Activated naive CD8-positive, alpha-beta T cell treated with anti-CD3 and anti-CD28 coated beads, Interleukin-2, amount 10 ng/mL, durations not matched to agents 7 days and 5 days (primary cell): Measurements from ENCODE around the gene SVOPL. TPM values are rescaled to one million over a fixed set of nuclear protein-coding genes. Genes with fewer than 3 reads are reported as not detected.
"Not testable (repeated sequence)": the region's sequence is repeated elsewhere in the genome, so short reads cannot be mapped to it uniquely, and the experiment has no call there.

Source experiments
- ATAC-seq: fragments of 150-1000 bp; cut with Tn5 transposase; one replicate; pipeline ENCODE4 v1.10.0; 2021; ENCODE audit warnings: low read depth, moderate library complexity
- POLR2A ChIA-PET: fragments of 350-600 bp; sonication (Branson Sonifier 250); formaldehyde crosslinking; loops from one replicate; lab custom pipeline; 2021; ENCODE audit warnings: antibody characterized with exemption; lab: Charles Lee
- DNase-seq: peaks from one replicate; pipeline ENCODE4 v3.0.0; 2021
- H3K27ac Mint-ChIP-seq: one replicate; pipeline ENCODE4 v1.8.0; 2022; ENCODE audit warnings: mild to moderate bottlenecking, mixed read lengths
- H3K27me3 Mint-ChIP-seq: one replicate; pipeline ENCODE4 v1.8.0; 2022; ENCODE audit warnings: mild to moderate bottlenecking, moderate library complexity, mixed read lengths
- H3K36me3 Mint-ChIP-seq: one replicate; pipeline ENCODE4 v1.8.0; 2021; ENCODE audit warnings: mild to moderate bottlenecking, mixed read lengths
- H3K4me1 Mint-ChIP-seq: one replicate; pipeline ENCODE4 v1.8.0; 2021; ENCODE audit warnings: mixed read lengths
- H3K4me3 Mint-ChIP-seq: one replicate; pipeline ENCODE4 v1.8.0; 2022; ENCODE audit warnings: mild to moderate bottlenecking, moderate library complexity, mixed read lengths
- H3K9me3 Mint-ChIP-seq: one replicate; pipeline ENCODE4 v1.8.0; 2021; ENCODE audit warnings: mixed read lengths
- total RNA-seq, 2 experiments: library from RNA; stranded (reverse); gene quantifications; one replicate each; pipeline ENCODE4 v1.2.3, GENCODE V29; 2021

Gene SVOPL
- total RNA-seq, 2 experiments from 2014 or later = 2.5 to 4.9 TPM

DNA sequence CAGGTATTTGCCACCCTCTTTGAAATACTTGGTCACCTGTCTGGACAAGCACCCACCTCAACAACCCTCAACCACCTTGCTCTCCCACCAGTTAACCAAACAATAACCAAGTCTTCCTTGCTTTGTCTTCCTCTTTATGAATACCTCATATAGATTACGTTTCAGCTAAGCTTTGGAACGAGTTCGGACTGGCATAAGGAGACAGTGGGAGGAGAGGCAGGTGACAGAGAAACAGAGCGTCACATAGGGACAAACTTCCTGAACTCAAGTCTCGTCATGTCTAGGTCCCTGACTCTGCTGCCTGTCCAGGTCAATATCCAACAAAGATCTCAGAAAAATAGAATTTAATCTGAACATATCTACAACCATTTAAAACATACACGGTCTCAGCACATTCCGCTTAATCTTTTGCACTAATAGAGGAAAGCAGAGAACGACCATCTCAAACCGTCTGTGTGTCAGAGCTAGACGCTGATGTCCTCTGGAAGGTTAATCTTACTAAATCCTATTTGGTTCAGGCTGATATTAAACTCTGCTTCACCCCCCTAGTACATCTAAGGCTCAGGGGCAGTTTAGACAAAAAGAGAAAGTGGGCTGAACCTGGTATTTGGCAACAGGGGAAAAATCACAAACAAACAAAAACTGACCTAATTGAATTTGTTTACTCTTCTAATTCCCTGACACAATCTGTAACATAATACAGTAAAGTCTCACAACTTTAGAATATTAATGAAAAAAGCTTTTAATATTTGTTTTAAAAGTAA is 26.4 kb upstream of the SVOPL start:
- Mint-ChIP-seq H3K36me3 (no peaks in the 10 kb centered on the region), H3K27me3 (no peaks in the 10 kb centered on the region), H3K4me1 (peaks cover 1% of the 10 kb centered on the region), H3K27ac (no peak overlapping the region), H3K9me3 (no peaks in the 10 kb centered on the region), H3K4me3 (no peak overlapping the region)
- DNase-seq (no peak), ATAC-seq (no peak)
- POLR2A ChIA-PET = no interaction called here

DNA sequence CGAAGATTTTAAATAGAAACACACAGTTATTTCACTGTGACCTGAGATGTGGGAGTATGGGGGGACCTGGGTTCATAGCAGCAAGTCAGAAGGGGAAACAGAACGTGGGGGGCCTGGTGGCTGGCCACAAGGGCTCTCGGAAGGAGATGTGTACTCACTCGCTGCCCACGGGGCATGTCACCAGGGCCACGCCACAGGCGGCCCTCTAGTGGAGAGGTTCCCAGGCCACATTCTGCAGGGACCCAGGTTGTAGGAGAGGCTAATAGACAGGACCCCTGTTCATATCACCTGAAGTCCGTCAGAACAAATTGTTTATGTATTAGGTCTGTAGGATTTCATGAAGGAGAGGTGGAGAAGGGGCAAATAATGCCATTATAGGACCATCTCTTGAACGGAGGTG is 25.1 kb upstream of the SVOPL start:
- ATAC-seq (no peak), DNase-seq (no peak)
- Mint-ChIP-seq H3K9me3 (no peaks in the 10 kb centered on the region), H3K4me1 (peaks cover 1% of the 10 kb centered on the region), H3K27ac (no peak overlapping the region), H3K36me3 (no peaks in the 10 kb centered on the region), H3K4me3 (no peak overlapping the region), H3K27me3 (no peaks in the 10 kb centered on the region)
- POLR2A ChIA-PET = no interaction called here

DNA sequence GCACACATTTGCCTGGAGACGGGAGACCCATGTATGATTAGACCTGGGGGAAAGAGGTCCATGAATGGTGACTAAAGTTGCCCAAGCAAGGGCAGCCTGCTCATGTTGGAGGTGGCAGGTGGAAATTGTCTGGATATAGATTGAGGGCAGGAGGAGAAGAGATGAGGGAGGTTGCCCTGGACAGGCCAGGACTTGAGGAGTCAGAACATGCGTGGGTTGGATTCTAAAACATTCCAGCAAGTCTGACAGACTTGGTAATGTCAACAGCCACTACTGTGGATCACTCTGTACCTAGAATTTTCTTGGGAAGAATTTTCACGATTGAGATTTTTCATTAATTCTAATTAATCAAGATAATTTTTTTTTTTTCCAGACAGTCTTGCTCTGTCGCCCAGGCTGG is 19.1 kb upstream of the SVOPL start:
- POLR2A ChIA-PET = no interaction called here
- Mint-ChIP-seq H3K9me3 (no peaks in the 10 kb centered on the region), H3K27ac (no peak overlapping the region)

DNA sequence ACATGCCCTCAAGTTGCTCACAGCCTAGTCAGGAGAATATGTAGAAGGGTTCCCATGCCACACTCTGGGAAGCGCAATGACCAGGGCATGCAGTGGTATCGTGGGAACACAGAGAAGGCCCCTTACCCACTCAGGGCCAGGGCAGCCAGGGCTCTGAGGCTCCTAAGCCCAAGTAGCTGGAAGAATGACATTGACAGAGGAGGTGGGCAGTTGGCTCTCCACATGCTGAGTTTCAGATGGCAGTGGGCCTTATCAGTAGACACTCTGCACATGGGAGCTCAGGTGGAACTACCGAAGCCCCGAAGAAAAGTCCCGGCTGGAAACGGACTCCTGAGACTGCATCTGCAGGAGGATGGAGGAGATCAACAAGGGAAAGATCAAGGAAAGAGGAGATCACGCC is 15.7 kb upstream of the SVOPL start:
- H3K27me3 Mint-ChIP-seq = peaks cover 7% of the 10 kb centered on the region
- DNase-seq (no peak), ATAC-seq (no peak)
- peaks cover 15% of the 10 kb centered on the region for H3K4me1 Mint-ChIP-seq
- no peak overlapping the region for H3K27ac Mint-ChIP-seq
- peak overlapping the region; percentile 46 for H3K4me3 Mint-ChIP-seq
- no peaks in the 10 kb centered on the region for H3K36me3 Mint-ChIP-seq
- POLR2A ChIA-PET = no interaction called here
- H3K9me3 Mint-ChIP-seq = no peaks in the 10 kb centered on the region

More for the DNA sequence above, 19.1 kb upstream of the SVOPL start:
- Mint-ChIP-seq H3K36me3 (no peaks in the 10 kb centered on the region), H3K4me3 (no peak overlapping the region), H3K4me1 (peaks cover 12% of the 10 kb centered on the region), H3K27me3 (peaks cover 7% of the 10 kb centered on the region)
- ATAC-seq = no peak
- no peak for DNase-seq

DNA sequence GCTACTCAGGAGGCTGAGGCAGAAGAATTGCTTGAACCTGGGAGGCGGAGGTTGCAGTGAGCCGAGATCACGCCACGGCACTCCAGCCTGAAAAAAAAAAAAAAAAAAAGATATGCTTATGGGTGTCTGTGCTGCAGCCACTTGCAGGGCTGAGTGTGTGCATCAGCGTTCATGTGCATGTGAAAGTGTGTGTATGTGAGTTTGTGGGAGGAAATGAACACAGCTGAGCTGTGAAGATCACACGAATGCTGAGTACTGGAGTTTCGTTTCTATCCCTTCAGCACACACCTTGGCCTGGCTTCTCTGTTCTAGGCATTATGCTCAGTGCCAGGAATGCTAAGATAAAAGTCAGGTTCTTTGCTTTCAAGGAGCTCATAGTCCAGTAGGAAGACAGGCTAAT is 12.0 kb upstream of the SVOPL start:
- POLR2A ChIA-PET = no interaction called here
- no peak overlapping the region for H3K4me3 Mint-ChIP-seq
- no peak overlapping the region for H3K27ac Mint-ChIP-seq
- H3K36me3 Mint-ChIP-seq = no peaks in the 10 kb centered on the region
- DNase-seq = no peak
- peaks cover 7% of the 10 kb centered on the region for H3K27me3 Mint-ChIP-seq
- no peaks in the 10 kb centered on the region for H3K9me3 Mint-ChIP-seq
- ATAC-seq = peak; percentile 71
- H3K4me1 Mint-ChIP-seq = peaks cover 14% of the 10 kb centered on the region

DNA sequence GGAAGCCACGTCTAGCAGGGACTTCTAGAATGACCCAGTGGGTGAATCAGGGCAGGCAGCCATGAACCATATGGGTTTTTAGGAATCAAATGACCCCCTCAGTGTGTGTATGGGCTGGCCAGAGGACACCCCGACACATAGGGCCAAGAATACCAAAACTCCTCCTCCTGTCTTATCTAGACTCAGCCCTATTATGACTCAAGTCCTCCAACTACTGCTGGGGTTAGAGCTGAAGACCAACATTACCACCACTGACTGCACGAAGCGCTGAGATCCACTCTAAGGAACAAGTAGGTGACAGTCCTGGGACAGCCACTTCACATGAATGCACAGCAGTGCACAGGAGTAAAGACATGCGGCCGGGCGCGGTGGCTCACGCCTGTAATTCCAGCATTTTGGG is 11.5 kb upstream of the SVOPL start:
- ATAC-seq (no peak), DNase-seq (no peak)
- Mint-ChIP-seq H3K27ac (no peak overlapping the region), H3K4me1 (peaks cover 8% of the 10 kb centered on the region), H3K9me3 (no peaks in the 10 kb centered on the region), H3K36me3 (no peaks in the 10 kb centered on the region), H3K27me3 (peaks cover 7% of the 10 kb centered on the region), H3K4me3 (no peak overlapping the region)
- POLR2A ChIA-PET = no interaction called here

DNA sequence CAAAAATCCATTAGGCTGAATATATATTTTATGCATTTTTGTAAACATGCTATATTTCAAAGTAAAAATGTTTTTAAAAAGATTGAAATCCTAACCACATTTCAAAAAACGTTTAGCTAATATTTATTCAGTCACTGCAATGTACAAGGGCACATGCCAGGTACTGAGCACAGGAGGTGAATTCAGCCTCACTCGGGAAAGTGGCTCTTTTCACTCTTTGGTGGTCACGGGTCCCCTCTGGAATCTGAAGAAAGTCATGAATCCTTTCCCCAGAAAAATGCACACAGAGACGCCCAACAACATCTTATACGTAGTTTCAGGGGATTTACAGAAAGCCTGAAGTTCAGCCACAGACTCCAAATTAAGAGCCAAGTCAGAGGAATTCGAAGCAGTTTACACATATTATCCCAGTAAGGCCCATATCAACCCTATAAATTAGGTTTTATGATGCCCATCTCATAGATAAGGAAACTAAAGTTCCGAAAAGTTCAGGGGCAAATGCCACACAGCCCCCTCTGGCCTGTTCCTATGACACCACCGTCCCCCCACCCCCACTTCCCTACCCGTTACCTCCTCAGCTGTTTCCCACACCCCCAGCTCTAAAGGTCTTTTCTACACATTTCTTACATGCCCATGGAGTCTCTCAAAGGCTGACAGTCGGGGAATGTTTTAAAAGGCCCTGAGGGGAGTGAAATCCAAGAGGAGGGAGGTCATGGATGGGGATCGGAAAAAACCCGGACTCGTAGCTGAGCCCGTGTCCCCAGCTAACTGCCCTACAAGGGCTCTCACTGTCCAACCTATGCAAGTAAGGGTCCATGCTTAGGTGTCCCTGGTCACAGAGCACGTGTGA is 9.6 kb upstream of the SVOPL start:
- Mint-ChIP-seq H3K27ac (no peak overlapping the region), H3K36me3 (no peaks in the 10 kb centered on the region), H3K4me3 (no peak overlapping the region), H3K9me3 (no peaks in the 10 kb centered on the region), H3K27me3 (no peaks in the 10 kb centered on the region), H3K4me1 (peaks cover 6% of the 10 kb centered on the region)
- ATAC-seq (no peak), DNase-seq (no peak)
- POLR2A ChIA-PET = no interaction called here

DNA sequence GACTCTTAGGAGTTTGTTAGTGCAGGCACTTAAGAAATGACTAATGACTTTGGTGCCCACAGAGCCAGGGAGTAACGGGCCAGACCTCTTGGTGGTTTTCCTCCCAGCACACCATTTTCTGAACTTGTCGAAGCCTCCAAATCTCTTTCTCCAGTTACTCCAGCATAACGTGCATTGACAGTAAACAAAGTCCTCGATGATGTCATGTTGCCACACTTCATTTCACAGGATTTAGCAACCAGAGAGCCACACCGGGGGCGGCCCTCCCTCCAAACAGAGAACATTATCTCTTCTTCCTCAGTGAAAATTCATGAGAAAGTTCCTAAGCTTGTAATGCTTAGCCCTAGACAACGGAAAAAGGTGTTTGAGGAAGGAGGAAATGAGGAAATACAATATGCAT is 4.0 kb upstream of the SVOPL start:
- no peaks in the 10 kb centered on the region for H3K9me3 Mint-ChIP-seq
- H3K36me3 Mint-ChIP-seq = no peaks in the 10 kb centered on the region
- no peaks in the 10 kb centered on the region for H3K4me1 Mint-ChIP-seq
- ATAC-seq (no peak), DNase-seq (no peak)
- POLR2A ChIA-PET = interaction anchor here (0.8 kb wide), 1 partner anchor 16 kb away, joined by 3 read pairs; no protein-coding TSS in a partner anchor
- H3K4me3 Mint-ChIP-seq = no peak overlapping the region
- no peak overlapping the region for H3K27ac Mint-ChIP-seq
- no peaks in the 10 kb centered on the region for H3K27me3 Mint-ChIP-seq

DNA sequence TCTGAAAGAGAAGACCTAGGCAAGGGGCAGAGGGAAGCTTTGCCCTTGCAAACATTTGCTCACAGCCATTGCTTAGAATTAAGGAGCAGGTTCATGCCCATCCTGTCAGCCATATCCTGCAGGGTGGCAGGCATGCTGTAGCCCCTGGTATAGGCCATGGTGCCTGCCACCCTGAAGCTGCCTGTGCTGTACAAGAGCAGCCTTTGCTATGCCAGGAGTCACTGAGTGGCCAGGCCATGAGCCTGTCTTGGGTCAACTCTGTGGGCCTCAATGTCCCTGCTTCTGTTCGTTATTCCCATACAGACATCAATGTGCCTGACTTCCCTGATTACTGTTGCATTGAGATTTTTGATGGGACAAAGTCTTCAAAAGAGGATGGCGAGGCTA is 368 bp upstream of the SVOPL start:
- H3K27ac Mint-ChIP-seq = no peak overlapping the region
- no peak for ATAC-seq
- H3K4me1 Mint-ChIP-seq = no peaks in the 10 kb centered on the region

DNA sequence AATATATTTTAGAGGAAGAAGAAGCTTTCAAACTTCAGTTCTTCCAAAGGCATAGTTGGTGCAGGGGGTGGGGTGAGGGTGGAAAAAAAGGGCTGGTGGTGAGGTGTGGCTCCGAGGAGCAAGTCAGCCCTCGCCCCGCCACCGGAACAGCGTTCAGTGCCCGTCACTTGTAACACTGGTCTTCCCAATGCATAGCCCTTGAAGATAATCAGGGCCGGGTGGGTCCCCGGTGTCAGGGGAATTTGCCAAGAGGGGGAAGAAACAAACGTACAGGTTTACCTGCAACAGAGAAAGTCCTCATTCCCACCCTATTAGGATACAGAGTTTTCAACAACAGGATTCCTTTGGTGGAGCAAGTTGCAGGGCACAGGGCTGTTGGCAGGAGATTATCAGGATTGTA is 1.5 kb downstream of the SVOPL start:
- Mint-ChIP-seq H3K27ac (no peak overlapping the region), H3K4me3 (no peak overlapping the region), H3K9me3 (no peaks in the 10 kb centered on the region), H3K36me3 (no peaks in the 10 kb centered on the region), H3K4me1 (no peaks in the 10 kb centered on the region), H3K27me3 (peaks cover 10% of the 10 kb centered on the region)
- ATAC-seq = no peak
- no peak for DNase-seq
- POLR2A ChIA-PET = no interaction called here

More for the DNA sequence above, 368 bp upstream of the SVOPL start:
- DNase-seq = no peak
- POLR2A ChIA-PET = no interaction called here
- Mint-ChIP-seq H3K36me3 (no peaks in the 10 kb centered on the region), H3K27me3 (peaks cover 10% of the 10 kb centered on the region), H3K4me3 (no peak overlapping the region), H3K9me3 (no peaks in the 10 kb centered on the region)

DNA sequence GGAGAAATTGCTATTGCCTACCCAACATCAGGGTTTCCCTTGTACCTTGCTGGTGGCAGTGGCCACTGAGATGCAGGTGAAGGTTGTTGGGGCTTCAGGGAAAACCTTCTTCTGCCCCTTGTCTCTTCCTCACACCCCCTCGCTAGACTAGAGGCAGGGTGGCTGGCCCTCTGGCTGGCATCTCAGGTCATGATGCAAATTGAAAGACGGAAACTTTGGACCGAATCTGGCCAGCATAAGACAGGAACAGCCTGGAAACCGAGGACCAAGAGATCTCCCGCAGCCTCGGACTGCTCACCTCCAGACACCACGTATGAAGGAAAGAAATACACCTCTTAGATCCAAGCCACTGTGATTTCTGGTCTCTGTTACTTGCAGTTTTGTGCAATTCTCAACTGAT is 2.9 kb downstream of the SVOPL start:
- POLR2A ChIA-PET = no interaction called here
- Mint-ChIP-seq H3K36me3 (no peaks in the 10 kb centered on the region), H3K27ac (no peak overlapping the region), H3K9me3 (no peaks in the 10 kb centered on the region), H3K27me3 (peaks cover 10% of the 10 kb centered on the region), H3K4me1 (no peaks in the 10 kb centered on the region), H3K4me3 (no peak overlapping the region)
- DNase-seq = no peak
- ATAC-seq = no peak

DNA sequence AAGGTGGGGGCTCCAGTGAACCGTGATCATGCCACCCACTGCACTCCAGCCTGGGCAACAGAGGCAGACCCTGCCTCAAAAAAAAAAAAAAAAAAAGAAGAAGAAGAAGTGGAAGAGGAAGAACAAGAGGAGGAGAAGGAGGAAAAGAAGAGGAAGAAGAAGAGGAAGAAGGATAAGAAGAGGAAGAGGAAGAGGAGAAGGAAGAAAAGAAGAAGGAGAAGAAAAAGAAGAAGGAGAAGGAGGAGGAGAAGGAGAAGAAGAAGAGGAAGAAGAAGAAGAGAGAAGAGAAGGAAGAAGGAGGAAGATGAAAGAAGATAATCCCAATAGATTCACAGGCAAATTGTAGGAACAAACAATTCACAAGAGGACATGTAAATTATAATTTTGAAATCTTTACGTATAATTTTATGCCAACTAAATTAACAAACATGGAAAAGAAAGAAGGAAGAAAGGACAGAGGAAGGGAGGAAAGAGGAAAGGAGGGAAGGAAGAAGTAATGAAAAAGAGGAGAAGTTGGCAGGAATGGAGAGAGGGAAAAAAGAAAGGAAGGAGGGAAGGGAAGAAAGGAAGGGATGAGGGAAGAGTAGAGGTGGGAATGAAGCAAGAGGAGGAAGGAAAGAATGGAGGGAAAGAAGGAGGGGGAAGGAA is 3.5 kb downstream of the SVOPL start:
- ATAC-seq (no peak), DNase-seq (no peak)
- Mint-ChIP-seq H3K27me3 (peaks cover 10% of the 10 kb centered on the region), H3K36me3 (no peaks in the 10 kb centered on the region), H3K4me3 (no peak overlapping the region), H3K9me3 (peaks cover 1% of the 10 kb centered on the region), H3K4me1 (no peaks in the 10 kb centered on the region), H3K27ac (no peak overlapping the region)
- POLR2A ChIA-PET = no interaction called here

DNA sequence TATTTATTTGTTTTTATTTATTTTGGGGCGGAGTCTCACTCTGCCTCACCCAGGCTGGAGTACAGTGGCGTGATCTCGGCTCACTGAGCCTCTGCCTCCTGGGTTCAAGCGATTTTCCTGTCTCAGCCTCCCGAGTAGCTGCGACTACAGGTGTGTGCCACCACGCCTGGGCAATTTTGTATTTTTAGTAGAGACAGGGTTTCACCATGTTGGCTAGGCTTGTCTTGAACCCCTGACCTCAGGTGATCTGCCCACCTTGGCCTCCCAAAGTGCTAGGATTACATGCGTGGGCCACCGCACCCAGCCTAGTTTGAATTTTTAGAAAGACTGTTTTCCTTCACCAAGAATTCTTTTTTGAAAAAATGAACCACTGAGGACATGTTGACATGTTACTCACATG is 5.4 kb downstream of the SVOPL start:
- H3K4me3 Mint-ChIP-seq, DNase-seq, POLR2A ChIA-PET, H3K4me1 Mint-ChIP-seq, H3K27me3 Mint-ChIP-seq, H3K9me3 Mint-ChIP-seq, ATAC-seq, H3K27ac Mint-ChIP-seq, H3K36me3 Mint-ChIP-seq: not testable (repeated sequence)
